GM18858 (cell line): ENCODE measurements around the gene PARL.
"Not testable (repeated sequence)": the region's sequence is repeated elsewhere in the genome, so short reads cannot be mapped to it uniquely, and the experiment has no call there.

ENCODE experiments used
- ATAC-seq: cut with Tn5 transposase; IDR thresholded peaks from one replicate; pipeline ENCODE4 v1.9.1; 2021; ENCODE audit not compliant: unreplicated experiment

Gene PARL

GRCh38 chr3:183904833-183905780 lies 20.4 kb upstream of the PARL start:
- ATAC-seq = no peak

GRCh38 chr3:183898028-183898431 lies 13.3 kb upstream of the PARL start:
- no peak for ATAC-seq

GRCh38 chr3:183897606-183898005 lies 12.9 kb upstream of the PARL start:
- no peak for ATAC-seq

GRCh38 chr3:183896610-183897009 lies 11.9 kb upstream of the PARL start:
- no peak for ATAC-seq

DNA sequence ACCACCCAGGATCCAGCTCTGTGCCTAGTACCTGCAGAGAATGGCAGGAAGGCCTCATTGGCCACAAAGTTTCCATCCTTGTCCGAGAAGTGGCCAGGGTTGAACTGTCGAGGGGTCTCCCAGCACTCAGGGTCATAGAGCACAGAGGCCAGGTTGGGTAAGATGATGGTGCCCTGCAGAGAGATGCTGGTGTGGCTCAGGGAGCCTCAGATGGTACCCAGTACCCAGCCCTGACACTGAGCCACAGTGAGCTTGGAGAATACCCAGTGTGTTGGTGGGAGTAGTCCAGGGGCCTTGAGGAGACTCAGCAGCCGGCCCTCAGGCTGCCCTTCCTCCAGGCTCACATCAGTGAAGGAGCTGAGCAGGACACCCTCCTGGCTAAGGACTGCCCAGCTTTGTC lies 11.5 kb upstream of the PARL start:
- no peak for ATAC-seq

DNA sequence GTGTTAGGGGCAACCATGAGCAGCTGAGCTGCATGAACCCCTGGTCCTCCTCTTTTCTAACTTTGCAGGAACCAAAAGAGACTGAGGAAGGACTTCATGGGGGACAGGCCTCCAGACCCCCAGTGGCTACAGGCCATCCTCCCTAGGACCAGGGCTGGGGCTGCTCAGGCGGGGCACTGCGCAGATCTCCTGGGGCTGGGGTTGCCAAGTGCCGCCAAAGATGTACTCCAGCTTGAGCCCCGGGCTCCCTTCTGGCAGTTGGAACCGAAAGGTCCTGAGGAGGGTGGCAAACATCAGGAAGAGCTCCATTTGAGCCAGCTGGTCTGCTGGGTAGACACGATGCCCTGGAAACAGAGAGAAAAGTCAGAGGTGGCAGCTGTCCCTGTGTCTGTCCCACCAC lies 11.1 kb upstream of the PARL start:
- no peak for ATAC-seq

- ATAC-seq = no peak
These were observed 10.6 kb upstream of the PARL start for GRCh38 chr3:183895296-183895695.

GRCh38 chr3:183892610-183893214 lies 8.0 kb upstream of the PARL start:
- no peak for ATAC-seq

DNA sequence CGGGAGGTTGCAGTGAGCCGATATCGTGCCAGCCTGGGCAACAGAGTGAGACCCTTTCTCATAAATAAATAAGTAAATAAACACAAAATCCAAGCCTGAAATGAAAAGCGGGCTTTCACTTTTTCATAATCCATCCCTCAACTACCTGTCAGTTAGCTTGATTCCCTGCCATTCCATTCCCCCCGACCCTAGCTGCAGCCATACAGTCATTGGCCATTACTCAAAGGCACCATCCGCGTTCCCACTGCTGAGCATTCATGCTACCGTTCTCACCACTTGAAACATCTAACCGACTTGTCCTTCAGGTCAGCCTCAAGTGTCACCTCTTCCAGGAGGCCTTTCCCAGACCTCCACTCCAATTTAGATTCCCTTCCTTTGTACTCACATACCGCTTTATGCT lies 1.1 kb upstream of the PARL start:
- no peak for ATAC-seq

DNA sequence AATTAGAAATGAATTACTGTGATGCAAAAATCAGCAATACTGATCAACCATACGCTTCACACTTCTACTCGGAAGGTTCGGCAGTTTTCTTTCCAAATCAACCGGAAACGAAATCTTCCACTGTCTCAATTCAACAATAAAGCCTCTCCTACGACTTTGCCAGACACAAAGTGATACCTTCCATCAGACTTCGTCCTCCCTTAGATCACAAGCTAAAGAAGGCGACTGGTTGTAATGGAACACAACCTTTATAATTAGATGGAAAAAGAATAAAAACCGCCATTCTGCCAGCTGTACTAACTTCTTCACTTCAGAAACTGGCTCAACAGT lies 618 bp downstream of the PARL start:
- no peak for ATAC-seq

DNA sequence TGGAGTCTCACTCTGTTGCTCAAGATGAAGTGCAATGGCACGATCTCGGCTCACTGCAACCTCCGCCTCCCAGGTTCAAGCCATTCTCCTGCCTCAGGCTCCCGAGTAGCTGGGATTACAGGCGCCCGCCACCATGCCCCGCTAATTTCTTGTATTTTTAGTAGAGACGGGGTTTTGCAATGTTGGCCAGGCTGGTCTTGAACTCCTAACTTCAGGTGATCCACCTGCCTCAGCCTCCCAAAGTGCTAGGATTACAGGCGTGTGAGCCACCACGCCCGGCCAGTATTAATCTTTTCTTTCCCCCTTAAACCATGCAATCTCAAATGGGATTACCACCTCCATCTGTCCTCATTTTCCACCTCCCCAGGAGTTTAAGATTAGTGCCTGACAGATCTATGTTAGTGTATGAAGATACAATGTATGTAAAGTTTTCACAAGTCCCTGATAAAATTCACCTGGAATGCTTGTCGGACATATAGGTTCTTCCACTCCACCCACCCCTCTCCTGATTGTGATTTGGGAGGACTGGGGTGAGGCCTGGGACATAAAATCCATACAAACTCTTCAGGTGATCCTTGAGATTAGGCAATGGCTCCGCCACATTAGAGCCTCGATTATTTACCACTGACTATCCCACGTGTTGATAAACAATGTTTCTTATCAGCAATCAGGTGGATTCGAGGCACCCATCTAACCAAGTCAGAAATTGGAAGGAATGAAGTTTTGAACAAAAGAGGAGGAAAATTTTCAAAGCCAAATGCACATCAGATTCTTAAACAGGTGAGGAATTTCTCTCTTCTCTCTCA lies 1.2 kb downstream of the PARL start:
- no peak for ATAC-seq

- no peak for ATAC-seq
These were observed 4.6 kb downstream of the PARL start for GRCh38 chr3:183880121-183880520.

DNA sequence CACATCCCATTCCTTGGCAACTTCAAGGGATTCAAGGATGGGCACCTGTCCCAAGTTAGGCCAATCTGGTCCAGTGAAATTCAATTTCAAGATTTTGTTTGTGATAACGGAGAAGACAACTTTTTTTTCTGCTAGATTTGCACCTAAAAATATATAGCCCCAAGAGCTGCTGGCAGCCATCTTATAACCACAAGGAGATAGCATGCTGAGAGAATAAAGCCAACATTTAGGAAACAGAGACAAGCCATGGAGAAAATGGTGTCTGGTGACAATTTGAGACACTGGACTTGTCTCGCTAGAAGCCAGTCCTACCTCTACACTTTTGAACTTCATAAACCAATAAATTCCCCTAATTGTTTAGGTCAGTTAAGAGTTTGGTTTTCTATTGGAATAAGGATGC lies 5.4 kb downstream of the PARL start:
- no peak for ATAC-seq

GRCh38 chr3:183878071-183878470 lies 6.6 kb downstream of the PARL start:
- no peak for ATAC-seq

DNA sequence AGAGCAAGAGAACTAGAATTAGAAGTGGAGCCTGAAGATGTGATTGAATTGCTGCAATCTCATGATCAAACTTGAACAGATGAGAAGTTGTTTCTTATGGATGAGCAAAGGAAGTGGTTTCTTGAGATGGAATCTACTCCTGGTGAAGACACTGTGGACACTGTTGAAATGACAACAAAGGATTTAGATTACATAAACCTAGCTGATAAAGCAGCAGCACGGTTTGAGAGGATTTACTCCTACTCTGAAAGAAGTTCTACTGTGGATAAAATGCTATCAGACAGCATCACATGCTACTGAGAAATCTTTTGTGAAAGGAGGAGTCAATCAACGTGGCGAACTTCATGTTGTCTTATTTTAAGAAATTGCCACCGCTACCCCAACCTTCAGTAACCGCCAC lies 7.5 kb downstream of the PARL start:
- not testable (repeated sequence) for ATAC-seq

GRCh38 chr3:183875411-183875810 lies 9.3 kb downstream of the PARL start:
- ATAC-seq = no peak

- no peak for ATAC-seq
These were observed 10.8 kb downstream of the PARL start for GRCh38 chr3:183873914-183874313.

DNA sequence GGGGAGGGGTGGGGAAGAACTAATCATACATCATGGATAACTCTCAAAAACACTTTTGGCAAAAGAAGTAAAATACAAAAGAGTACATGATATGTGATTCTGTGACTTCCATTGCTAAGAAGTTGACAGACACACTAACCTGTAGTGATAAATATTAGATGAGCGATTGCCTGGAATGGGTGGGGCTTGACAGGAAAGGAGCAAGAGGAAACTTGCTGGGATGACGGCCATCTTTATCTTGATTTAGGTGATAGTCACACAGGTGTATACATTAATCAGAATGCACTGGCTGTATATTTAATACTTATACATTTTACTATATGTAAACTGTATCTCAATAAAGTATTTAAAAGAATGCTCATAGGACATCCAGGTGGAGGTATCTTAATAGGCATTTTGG lies 13.1 kb downstream of the PARL start:
- no peak for ATAC-seq

GRCh38 chr3:183870563-183870962 lies 14.1 kb downstream of the PARL start:
- no peak for ATAC-seq

DNA sequence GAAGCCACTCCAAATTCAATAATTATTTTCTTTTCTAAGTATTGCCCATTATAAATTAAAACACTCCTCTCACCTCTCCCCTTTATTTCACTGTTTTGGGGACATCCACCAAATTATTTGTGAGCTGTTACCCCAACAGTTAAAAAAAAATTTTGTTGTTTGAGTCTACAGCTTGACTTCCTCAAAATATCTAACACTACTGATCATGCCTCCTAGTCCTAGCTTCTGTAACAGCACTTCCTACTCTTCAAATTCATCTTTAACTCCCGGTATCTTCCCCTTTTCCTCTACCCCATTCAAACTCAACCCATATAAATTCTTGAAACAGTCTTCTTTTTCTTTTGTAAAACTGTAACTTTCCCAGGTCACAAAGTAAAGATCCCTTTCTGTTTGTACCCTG lies 15.9 kb downstream of the PARL start:
- ATAC-seq = no peak

DNA sequence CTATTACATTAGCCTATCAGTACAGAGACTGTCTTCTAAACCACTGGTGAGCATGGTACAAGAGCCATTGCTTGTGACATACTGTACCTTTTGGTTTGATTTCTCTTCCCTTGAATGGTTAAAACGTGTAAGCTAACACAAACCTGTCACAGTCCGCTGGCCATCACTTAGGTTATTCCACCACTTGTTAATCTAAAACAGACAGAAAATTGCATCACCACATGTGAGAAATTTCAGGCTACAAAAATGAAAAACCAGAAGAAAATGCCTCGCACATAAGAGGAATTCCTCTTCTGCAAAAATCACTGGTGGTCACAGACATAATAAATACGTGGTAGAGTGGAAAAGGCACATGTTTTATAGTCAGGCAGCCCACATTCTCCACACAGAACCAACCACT lies 22.1 kb downstream of the PARL start:
- no peak for ATAC-seq

DNA sequence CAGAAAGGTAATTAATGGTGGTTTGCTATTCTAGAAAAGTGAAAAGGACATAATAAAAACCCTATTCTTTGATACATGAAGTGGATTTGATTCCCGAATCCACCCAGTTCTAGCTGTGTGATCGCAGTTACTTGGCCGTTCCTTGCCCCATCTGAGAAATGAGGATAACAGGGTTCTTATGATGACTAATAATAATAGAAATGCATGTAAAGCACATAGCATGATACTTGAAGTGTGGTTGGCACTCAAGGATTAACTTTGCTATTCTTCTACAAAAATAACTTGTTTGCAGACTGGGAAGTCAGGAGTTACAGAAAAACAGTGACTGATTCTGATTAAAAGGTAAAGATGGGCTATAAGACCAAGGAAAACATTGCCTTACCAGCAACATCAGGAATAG lies 26.8 kb downstream of the PARL start:
- no peak for ATAC-seq
